KMS-11 (cell line): ENCODE results near the gene MMP10.

ENCODE experiments used
- H2AFZ ChIP-seq: fragments of 200-600 bp; sonication (generic); 2 replicates; pipeline ENCODE4 v1.6.1; 2016; ENCODE audit warnings: antibody characterized with exemption, mixed run types, low read depth
- H3K27ac ChIP-seq: fragments of 200-600 bp; sonication (generic); 2 replicates; pipeline ENCODE4 v1.6.1; 2016; ENCODE audit warnings: mild to moderate bottlenecking, mixed run types
- H3K27me3 ChIP-seq: fragments of 200-600 bp; sonication (generic); 2 replicates; pipeline ENCODE4 v1.6.1; 2017; ENCODE audit warnings: mild to moderate bottlenecking, low read depth, mixed run types, moderate library complexity; ENCODE audit not compliant: insufficient read depth
- H3K36me3 ChIP-seq: fragments of 200-600 bp; sonication (generic); 2 replicates; pipeline ENCODE4 v1.6.1; 2017; ENCODE audit warnings: mild to moderate bottlenecking, mixed run types; ENCODE audit not compliant: insufficient read depth
- H3K4me1 ChIP-seq: fragments of 200-600 bp; sonication (generic); 2 replicates; pipeline ENCODE4 v1.6.1; 2016; ENCODE audit warnings: mild to moderate bottlenecking, low read depth, mixed run types; ENCODE audit not compliant: poor library complexity, severe bottlenecking
- H3K4me2 ChIP-seq: fragments of 200-600 bp; sonication (generic); 2 replicates; pipeline ENCODE4 v1.7.0; 2016; ENCODE audit warnings: mild to moderate bottlenecking, mixed run types
- H3K4me3 ChIP-seq: fragments of 200-600 bp; sonication (generic); IDR thresholded peaks from 2 replicates; pipeline ENCODE4 v1.6.1; 2017; ENCODE audit warnings: low read depth, low read length, mixed read lengths; ENCODE audit not compliant: insufficient read depth
- H3K79me2 ChIP-seq: fragments of 200-600 bp; sonication (generic); 2 replicates; pipeline ENCODE4 v1.6.1; 2016; ENCODE audit warnings: low read depth, mixed run types; ENCODE audit not compliant: insufficient read depth
- H3K9ac ChIP-seq: fragments of 200-600 bp; sonication (generic); 2 replicates; pipeline ENCODE4 v1.6.1; 2016; ENCODE audit warnings: mild to moderate bottlenecking, mixed run types
- H4K20me1 ChIP-seq: fragments of 200-600 bp; sonication (generic); 2 replicates; pipeline ENCODE4 v1.6.1; 2016; ENCODE audit warnings: mild to moderate bottlenecking, mixed run types; ENCODE audit not compliant: insufficient read depth
- CTCF ChIP-seq: fragments of 200-600 bp; sonication (generic); conservative IDR thresholded peaks from 2 replicates; pipeline ENCODE4 v1.6.1; 2017; ENCODE audit warnings: low read depth, mild to moderate bottlenecking, antibody characterized with exemption, low read length, moderate library complexity, mixed read lengths

The MMP10 gene

GRCh38 chr11:102799681-102800340 is 19.4 kb upstream of the MMP10 start:
- no peak overlapping the region for H3K27ac ChIP-seq
- no peak overlapping the region for H2AFZ ChIP-seq
- H3K27me3 ChIP-seq, result no peaks in the 10 kb centered on the region

DNA sequence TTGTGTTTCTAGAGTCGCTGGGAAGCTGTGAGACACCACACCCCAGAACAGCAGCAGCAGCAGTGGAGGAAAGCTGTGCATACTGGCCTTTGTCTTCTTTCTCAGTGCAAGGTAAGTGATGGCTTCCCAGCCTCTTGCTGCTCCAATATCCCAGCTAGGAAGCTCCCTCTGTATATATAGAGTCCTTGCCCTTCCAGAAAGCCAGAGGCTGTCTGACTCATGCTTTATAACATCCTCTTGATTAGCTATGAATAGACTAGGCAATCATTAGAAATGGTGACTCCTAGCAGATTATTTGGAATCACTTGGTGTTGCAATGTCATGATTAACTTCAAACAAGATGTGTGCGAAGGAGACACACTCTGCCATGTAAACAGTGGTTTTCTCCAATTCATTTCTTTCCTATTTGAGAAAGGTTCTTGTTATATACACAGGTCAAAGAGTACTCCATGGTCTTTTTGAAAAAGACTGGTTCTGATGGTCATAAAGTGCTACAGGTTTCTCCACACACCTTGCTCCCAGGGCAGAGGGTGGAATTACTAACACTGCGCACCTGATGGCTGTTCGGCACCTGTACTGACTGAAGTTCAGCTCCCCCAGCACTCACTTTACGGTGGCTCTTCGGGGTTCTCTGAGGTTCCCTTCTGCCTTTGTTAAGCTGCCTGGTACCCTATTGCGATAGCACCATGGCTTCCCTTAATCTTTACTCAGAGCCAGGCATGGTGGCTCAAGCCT is 17.8 kb upstream of the MMP10 start, which contains the start of gene MMP1:
TSS of gene MMP1 (minus strand) at position 149 of the 735 bp plus-strand sequence. CDS start at position 81, 68 bp downstream.
- Histone ChIP-seq H3K9ac (no peak within 1 kb of the TSS), H3K79me2 (no peaks in the 10 kb centered on the region), H4K20me1 (no peaks in the 10 kb centered on the region), H3K4me1 (peaks cover 3% of the 10 kb centered on the region), H3K4me2 (no peak within 1 kb of the TSS), H2AFZ (no peak within 1 kb of the TSS), H3K36me3 (no peaks in the 10 kb centered on the region), H3K27ac (no peak within 1 kb of the TSS), H3K4me3 (no peak within 1 kb of the TSS), H3K27me3 (no peaks in the 10 kb centered on the region)
- no peak for TF ChIP-seq CTCF

More at GRCh38 chr11:102799681-102800340, 19.4 kb upstream of the MMP10 start:
- no peaks in the 10 kb centered on the region for H4K20me1 ChIP-seq
- H3K4me1 ChIP-seq, result no peaks in the 10 kb centered on the region
- H3K9ac ChIP-seq, result no peak overlapping the region
- no peaks in the 10 kb centered on the region for H3K36me3 ChIP-seq
- H3K79me2 ChIP-seq, result no peaks in the 10 kb centered on the region
- H3K4me3 ChIP-seq, result no peak overlapping the region
- TF ChIP-seq CTCF, result no peak
- H3K4me2 ChIP-seq, result no peak overlapping the region

GRCh38 chr11:102794382-102794781 is 14.0 kb upstream of the MMP10 start:
- Histone ChIP-seq H3K4me1 (peaks cover 3% of the 10 kb centered on the region), H3K9ac (no peak overlapping the region), H3K79me2 (no peaks in the 10 kb centered on the region), H3K4me3 (no peak overlapping the region), H3K27me3 (no peaks in the 10 kb centered on the region), H4K20me1 (no peaks in the 10 kb centered on the region), H2AFZ (peak overlapping the region; percentile 34; the same call in 1 of the 2 replicates), H3K27ac (no peak overlapping the region), H3K36me3 (no peaks in the 10 kb centered on the region), H3K4me2 (no peak overlapping the region)
- TF ChIP-seq CTCF, result peak; percentile 53; the same call in 1 of the 2 replicates

GRCh38 chr11:102793677-102794290 is 13.4 kb upstream of the MMP10 start:
- Histone ChIP-seq H3K9ac (no peak overlapping the region), H3K27me3 (no peaks in the 10 kb centered on the region), H3K4me2 (no peak overlapping the region), H2AFZ (peak overlapping the region; percentile 34; the same call in 1 of the 2 replicates), H3K36me3 (no peaks in the 10 kb centered on the region), H3K79me2 (no peaks in the 10 kb centered on the region), H3K4me3 (no peak overlapping the region), H3K27ac (no peak overlapping the region), H4K20me1 (no peaks in the 10 kb centered on the region), H3K4me1 (peaks cover 3% of the 10 kb centered on the region)
- no peak for TF ChIP-seq CTCF
